Mesothelial cell of epicardium (in vitro differentiated cells): Measurements from ENCODE around the gene GOLGA1. TPM values are rescaled to one million over a fixed set of nuclear protein-coding genes. Genes with fewer than 3 reads are reported as not detected.

Experiments used
- DNase-seq, 2 experiments: peaks; one replicate each; pipeline ENCODE4 v3.0.0; 2021; ENCODE audit warnings: low spot score in 2 of 2; ENCODE audit not compliant: unreplicated experiment in 2 of 2
- H3K27ac Mint-ChIP-seq: 2 replicates; pipeline ENCODE4 v1.8.0; 2021; ENCODE audit warnings: mixed read lengths
- H3K27me3 Mint-ChIP-seq: 2 replicates; pipeline ENCODE4 v1.8.0; 2021; ENCODE audit warnings: low read depth, mixed read lengths
- H3K36me3 Mint-ChIP-seq: 2 replicates; pipeline ENCODE4 v1.8.0; 2021; ENCODE audit warnings: mixed read lengths
- H3K4me1 Mint-ChIP-seq: 2 replicates; pipeline ENCODE4 v1.8.0; 2021; ENCODE audit warnings: mixed read lengths
- H3K4me3 Mint-ChIP-seq: 2 replicates; pipeline ENCODE4 v1.8.0; 2021; ENCODE audit warnings: mild to moderate bottlenecking, moderate library complexity, mixed read lengths
- H3K9me3 Mint-ChIP-seq: 2 replicates; pipeline ENCODE4 v1.8.0; 2021; ENCODE audit warnings: mixed read lengths
- CTCF ChIP-seq: fragments of 200-600 bp; sonication (generic); IDR thresholded peaks from one replicate; pipeline ENCODE4 v1.5.0; 2021; ENCODE audit warnings: antibody characterized with exemption; ENCODE audit not compliant: unreplicated experiment
- total RNA-seq: library from RNA; stranded (reverse); gene quantifications from 3 replicates; pipeline ENCODE4 v1.2.1, GENCODE V29; 2021

GOLGA1 gene
- total RNA-seq, 1 donor from 2014 or later: 23.6 TPM

GRCh38 chr9:124911766-124912165 lies 29.1 kb downstream of the GOLGA1 start:
- no peak for DNase-seq
- H3K4me3 Mint-ChIP-seq: no peak overlapping the region
- H3K9me3 Mint-ChIP-seq: no peaks in the 10 kb centered on the region
- H3K27ac Mint-ChIP-seq: no peak overlapping the region
- TF ChIP-seq CTCF: no peak
- H3K27me3 Mint-ChIP-seq: no peaks in the 10 kb centered on the region
- H3K36me3 Mint-ChIP-seq: peaks cover 30% of the 10 kb centered on the region
- peaks cover 3% of the 10 kb centered on the region for H3K4me1 Mint-ChIP-seq

DNA sequence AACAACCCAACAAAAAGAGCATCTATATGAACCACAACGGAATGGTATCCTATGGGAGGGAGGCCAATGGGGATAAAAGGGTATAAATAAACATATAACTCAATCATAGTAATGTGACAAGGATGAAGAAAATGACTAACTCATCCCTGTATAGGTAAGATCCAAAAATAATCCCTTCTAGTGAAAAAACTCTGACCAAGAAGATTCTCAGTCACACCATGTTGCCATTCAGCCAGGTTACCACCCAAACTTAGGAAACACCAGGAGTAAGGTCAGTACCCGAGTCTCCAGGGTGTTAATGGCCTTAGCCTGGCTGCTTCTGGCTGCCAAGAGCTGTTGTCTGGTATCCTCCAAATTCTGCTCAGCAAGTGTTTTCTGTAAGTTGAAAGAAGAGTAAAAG lies 32.8 kb downstream of the GOLGA1 start:
- DNase-seq: no peak
- TF ChIP-seq CTCF: no peak
- H3K27ac Mint-ChIP-seq: no peak overlapping the region
- peaks cover 32% of the 10 kb centered on the region for H3K36me3 Mint-ChIP-seq
- peaks cover 3% of the 10 kb centered on the region for H3K4me1 Mint-ChIP-seq
- no peaks in the 10 kb centered on the region for H3K27me3 Mint-ChIP-seq
- H3K4me3 Mint-ChIP-seq: no peak overlapping the region
- no peaks in the 10 kb centered on the region for H3K9me3 Mint-ChIP-seq

DNA sequence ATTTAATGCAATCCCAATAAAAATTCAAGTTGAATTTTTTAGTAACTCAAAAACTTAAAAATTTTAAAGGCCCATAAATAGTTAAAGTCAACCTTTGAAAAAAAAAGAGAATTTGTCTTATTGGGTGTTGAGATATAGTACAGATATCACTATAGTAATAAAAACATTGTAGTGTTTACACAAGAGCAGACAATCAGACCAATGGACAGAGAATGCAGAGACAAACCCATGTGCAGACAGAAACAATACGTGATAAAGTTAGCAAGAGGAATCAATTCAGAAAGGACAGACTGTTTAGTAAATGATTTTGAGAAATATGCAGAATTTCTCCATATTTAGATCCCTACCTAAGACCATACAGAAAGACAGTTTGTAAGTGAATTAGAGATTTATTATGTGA lies 33.9 kb downstream of the GOLGA1 start:
- no peak for DNase-seq
- H3K27me3 Mint-ChIP-seq: no peaks in the 10 kb centered on the region
- no peak overlapping the region for H3K27ac Mint-ChIP-seq
- no peaks in the 10 kb centered on the region for H3K9me3 Mint-ChIP-seq
- H3K4me1 Mint-ChIP-seq: peaks cover 3% of the 10 kb centered on the region
- no peak for TF ChIP-seq CTCF
- H3K36me3 Mint-ChIP-seq: peaks cover 29% of the 10 kb centered on the region
- H3K4me3 Mint-ChIP-seq: no peak overlapping the region

- H3K27me3 Mint-ChIP-seq: no peaks in the 10 kb centered on the region
- no peaks in the 10 kb centered on the region for H3K9me3 Mint-ChIP-seq
- H3K4me1 Mint-ChIP-seq: no peaks in the 10 kb centered on the region
- H3K36me3 Mint-ChIP-seq: peaks cover 27% of the 10 kb centered on the region
- TF ChIP-seq CTCF: no peak
- no peak overlapping the region for H3K27ac Mint-ChIP-seq
- no peak for DNase-seq
- no peak overlapping the region for H3K4me3 Mint-ChIP-seq
Observed at GRCh38 chr9:124899845-124900244, 41.0 kb downstream of the GOLGA1 start.

DNA sequence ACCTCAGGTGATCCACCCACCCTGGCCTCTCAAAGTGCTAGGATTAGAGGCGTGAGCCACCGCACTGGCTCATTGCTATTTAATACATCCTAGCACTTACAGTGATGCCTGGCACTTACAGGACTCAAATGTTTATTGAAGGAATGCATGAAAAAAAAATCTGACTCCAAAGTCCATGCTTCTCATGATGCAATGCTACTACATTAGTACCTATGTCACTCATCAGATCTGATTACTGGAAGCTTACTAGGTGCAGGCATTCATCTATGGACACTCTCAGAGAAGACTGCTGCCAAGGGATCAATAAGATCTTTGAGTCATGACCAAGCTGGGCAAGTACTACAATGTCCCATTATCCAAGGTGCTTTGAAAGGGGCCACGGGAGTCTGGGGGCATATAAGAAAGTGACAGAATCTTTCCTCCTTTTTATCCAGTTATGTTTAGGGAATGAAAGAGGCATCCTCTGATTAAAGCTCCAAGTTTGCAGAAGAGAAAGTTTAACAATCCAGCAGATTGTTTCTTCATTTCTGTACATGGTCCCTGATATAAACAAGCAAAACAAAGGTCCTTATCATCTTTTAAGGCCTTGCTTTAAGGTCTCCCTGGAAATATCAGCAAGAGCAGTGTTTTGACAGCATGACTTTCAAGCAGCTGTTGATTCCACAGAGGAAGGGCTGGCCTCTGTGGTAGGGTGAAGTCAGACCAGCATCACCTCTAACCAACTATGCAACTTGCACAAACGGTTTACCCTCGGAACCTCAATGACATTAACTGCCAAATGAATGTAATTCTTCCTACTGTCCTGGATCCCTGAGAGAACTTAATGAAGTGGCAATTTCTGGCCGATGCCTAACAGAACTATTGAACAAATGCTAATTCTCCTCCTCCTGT lies 43.1 kb downstream of the GOLGA1 start:
- no peak for DNase-seq
- peaks cover 26% of the 10 kb centered on the region for H3K36me3 Mint-ChIP-seq
- no peak for TF ChIP-seq CTCF
- no peaks in the 10 kb centered on the region for H3K4me1 Mint-ChIP-seq
- H3K27me3 Mint-ChIP-seq: no peaks in the 10 kb centered on the region
- no peak overlapping the region for H3K27ac Mint-ChIP-seq
- no peaks in the 10 kb centered on the region for H3K9me3 Mint-ChIP-seq
- H3K4me3 Mint-ChIP-seq: no peak overlapping the region
